ENCODE measurements around the gene ANO9. TPM values are rescaled to one million over a fixed set of nuclear protein-coding genes. Genes with fewer than 3 reads are reported as not detected.
"Not testable (repeated sequence)": the region's sequence is repeated elsewhere in the genome, so short reads cannot be mapped to it uniquely, and the experiment has no call there.

Gene ANO9
- total RNA-seq, 1 donor from 2014 or later: 0.99 TPM

DNA sequence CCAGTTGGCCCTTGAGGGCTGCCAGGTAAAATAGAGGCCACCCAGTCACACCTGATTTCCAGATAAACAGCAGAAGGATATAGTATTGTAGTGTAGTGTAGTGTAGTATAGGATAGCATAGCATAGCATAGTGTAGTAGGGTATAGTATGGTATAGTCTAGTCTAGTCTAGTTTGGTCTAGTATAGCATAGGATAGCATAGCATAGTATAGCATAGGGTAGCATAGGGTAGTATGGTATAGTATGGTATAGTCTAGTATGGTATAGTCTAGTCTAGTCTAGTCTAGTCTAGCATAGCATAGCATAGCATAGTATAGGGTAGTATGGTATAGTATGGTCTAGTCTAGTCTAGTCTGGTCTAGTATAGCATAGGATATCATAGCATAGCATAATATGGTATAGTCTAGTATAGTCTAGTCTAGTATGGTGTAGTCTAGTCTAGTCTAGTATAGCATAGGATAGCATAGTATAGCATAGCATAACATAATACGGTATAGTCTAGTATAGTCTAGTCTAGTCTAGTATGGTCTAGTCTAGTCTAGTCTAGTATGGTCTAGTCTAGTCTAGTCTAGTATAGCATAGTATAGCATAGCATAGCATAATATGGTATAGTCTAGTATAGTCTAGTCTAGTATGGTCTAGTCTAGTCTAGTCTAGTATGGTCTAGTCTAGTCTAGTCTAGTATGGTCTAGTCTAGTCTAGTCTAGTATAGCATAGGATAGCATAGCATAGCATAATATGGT, 6.6 kb downstream of the ANO9 start:
- not testable (repeated sequence) for DNase-seq (ENCODE audit: low read depth in 2 of 2)

DNA sequence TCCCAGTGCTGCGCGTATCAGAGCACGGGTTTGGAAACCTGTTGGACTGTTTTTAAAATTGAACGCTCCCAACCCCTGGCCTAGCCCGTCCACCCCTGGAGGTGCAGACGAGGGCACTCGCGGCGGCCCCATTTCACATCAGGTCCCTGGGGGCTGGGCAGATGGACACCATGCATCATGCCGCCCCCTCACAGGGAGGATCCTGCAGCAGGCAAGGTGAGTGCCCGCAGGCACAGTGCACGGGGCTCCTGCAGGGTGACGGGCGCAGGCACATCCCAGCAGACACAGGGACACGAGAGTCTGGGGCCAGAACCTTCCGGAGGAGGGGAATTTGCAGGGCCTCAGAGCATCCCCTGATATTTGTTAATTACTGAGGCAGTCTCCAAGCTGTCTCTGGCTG, 7.3 kb downstream of the ANO9 start:
- DNase-seq (ENCODE audit: low read depth in 2 of 2): no peak

DNA sequence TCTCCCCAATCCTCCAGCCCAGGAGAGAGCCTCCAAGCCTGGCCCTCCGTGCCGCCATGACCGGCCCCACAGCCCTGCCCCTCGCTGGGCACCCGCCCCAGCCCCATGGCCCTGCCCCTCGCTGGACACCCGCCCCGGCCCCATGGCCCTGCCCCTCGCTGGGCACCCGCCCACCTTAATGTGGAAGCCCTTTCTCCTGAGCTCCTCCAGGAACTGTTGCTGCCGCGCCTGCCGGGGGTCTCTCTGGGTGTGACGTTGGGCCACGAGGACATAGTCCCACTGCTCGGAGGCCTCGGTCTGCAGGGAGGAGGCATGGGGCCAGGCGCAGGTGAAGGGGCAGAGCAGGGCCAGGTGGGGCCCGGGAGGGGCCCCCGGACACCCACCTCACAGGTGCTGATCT, 8.2 kb downstream of the ANO9 start:
- DNase-seq (ENCODE audit: low read depth in 2 of 2): no peak

DNA sequence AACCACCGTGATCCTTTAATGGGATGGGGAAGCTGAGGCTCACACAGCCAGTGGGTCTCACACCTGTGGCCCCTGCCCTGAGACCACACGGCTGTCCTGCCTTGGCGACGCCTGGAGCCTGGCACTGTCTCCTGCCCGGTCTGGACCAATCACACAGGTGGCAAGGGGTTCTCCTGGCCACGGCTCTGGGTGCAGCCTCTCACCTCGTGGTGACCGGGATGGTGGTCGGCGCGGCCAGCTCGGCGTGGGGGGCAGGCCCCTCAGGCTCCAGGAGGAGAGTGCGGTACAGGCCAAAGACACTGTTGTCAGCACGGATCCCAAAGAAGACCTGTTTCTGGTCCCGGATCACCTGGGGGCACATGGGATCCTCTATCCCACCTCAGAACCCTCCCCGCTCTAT, 8.7 kb downstream of the ANO9 start:
- DNase-seq (ENCODE audit: low read depth in 2 of 2): no peak

DNA sequence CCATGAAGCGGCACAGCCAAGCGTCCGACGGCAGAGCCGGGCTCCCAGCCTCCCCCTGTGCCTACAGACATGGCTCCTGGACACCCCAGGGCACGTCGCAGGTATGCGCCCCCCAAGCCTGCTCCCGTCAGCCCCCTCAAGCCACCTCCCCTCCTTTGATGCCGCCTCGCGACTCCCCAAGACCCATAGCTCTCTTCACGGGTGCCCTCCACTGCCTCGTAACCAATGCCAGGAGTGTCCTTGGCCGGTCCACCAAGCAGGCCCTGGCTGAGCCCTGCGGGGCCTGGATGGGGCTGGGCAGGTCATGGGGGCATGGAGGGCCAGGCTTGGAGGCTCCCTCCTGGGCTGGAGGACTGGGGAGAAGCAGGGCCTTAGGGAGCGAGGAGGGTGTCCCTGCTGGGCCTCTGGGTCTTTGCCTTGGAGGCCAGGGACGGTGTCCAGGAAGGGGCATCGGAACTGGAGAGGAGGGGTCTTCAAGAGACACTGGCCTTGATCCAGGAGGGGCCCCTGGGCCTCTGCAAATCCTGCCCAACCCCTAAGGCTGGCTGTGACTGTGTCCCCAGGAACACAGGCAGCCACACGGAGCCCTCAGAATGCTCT, 9.2 kb downstream of the ANO9 start:
- DNase-seq (ENCODE audit: low read depth in 2 of 2): no peak

DNA sequence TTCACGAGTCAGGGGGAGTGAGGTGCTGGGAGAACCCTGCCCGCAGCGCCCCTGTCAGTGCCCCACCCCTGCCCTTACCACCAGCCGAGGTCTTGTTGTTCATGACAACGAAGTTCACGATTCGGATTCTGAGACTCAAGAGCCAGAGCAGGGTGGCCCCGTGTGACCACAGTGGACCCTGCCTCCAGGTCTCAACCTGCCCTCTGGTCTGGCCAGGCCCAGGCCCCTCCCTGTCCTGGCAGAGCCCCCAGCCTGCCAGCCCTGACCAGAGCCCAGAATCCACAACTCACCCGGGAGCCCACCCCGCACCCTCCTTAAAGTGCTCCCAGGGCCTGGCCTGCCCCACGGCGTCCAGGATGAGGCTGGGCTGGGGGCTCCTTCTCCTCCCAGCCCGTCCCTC, 9.9 kb downstream of the ANO9 start:
- DNase-seq (ENCODE audit: low read depth in 2 of 2): no peak

DNA sequence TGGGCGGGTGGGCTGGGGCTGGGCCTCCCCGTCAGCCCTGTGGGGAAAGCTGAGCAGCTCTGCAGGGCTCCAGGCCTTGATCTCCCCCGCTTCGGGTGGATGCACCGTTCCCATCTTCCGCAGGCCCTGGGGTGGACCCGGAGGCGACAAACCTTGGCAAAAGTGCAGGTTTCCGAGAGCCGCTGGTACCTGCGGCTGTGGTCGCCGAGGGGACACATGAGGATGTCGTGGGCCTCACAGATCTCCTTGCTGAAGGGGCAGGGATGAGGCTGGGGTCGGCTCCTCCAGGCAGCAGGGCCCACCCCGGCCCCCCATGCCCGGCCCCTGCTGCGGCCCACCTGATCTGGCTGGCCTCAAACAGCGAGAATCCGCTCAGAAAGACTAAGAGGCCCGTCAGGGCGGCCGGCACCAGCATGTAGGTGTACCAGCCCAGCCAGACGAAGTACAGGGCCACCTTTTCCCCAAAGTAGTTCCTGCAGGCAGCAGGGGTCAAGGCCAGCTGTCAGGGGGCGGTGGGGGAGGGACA, 11.8 kb downstream of the ANO9 start:
- DNase-seq (ENCODE audit: low read depth in 2 of 2): no peak

DNA sequence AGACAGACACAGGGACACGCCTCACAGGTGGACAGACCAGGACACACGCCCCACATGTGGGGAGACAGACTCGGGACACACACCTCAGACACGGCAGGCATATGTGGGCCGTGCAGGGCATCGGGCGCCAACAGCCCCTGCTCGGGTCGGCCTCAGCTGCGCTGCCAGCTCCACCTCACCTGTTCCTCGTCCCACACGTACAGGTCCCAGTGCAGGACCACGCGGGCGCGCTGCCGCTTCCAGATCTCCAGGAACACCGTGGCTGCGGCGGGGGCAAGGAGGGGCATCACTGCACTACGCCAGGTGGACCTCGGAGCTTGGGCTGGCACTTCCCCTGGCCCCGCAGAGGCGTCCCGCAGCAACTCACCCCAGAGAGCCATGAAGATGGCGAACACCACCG, 12.4 kb downstream of the ANO9 start:
- no peak for DNase-seq (ENCODE audit: low read depth in 2 of 2)

DNA sequence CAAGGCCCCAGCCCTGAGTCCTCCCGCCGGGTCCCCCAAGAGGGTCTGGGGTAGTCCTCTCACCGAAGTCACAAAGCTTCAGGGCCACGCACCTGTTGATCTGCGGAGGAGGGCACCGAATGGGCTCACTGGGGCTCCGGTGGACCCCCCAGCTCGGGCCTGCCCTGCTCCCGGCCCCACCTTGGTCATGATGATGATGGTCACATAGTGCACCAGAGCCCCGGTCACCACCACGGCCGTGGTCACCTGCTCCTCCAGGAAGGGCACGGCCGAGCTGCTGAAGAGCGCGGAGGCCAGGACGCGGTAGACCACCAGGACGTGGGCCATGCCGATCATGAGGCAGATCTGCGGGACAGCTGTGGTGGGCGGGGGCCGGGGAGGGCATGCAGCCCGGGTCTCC, 13.5 kb downstream of the ANO9 start:
- no peak for DNase-seq (ENCODE audit: low read depth in 2 of 2)

DNA sequence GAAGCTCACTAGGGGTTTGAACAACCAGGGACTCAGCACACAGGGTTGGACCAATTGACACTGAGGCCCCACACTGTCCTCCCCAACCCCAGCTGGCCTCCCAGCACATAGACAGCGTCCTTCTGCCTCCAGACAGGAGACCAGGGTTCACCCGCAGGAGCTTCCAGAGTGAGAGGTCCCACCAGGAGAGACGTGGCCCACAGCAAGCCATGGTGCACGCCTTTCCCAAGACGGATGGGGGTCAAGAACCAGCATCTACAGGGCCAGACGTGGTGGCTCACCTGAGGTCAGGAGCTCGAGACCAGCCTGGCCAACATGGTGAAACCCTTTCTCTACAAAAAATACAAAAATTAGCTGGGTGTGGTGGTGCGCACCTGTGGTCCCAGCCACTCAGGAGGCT, 15.0 kb downstream of the ANO9 start:
- no peak for DNase-seq (ENCODE audit: low read depth in 2 of 2)

DNA sequence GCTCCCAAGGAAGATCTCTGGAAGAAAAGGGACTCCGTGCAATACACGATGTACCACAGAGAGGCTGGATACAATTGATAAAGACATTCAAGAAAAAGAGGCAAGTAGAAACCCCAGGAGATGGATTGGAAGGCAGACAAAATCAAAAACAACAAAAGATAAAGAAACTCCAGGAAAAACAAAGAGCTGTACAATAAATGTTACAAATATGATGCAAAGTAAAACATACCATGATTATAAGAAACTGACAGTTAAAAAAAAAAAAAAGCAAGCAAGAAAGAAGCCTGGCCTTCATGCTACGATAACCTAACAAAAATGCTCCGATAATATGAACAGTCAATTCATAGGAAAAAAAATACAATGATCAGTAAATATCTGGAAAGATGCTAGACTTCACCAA, 16.5 kb downstream of the ANO9 start:
- no peak for DNase-seq (ENCODE audit: low read depth in 2 of 2)

DNA sequence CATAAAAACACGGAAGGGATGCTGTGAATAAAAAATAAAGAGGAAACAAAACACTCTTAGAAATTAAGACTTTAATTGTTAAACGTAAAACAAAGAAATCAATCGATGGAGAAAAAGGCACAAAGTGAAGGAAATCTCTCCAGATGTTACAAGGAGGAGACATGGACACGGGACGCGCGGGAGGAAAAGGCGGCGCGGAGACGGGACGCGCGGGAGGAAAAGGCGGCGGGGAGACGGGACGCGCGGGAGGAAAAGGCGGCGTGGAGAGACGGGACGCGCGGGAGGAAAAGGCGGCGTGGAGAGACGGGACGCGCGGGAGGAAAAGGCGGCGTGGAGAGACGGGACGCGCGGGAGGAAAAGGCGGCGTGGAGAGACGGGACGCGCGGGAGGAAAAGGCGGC, 17.0 kb downstream of the ANO9 start:
- not testable (repeated sequence) for DNase-seq (ENCODE audit: low read depth in 2 of 2)

DNA sequence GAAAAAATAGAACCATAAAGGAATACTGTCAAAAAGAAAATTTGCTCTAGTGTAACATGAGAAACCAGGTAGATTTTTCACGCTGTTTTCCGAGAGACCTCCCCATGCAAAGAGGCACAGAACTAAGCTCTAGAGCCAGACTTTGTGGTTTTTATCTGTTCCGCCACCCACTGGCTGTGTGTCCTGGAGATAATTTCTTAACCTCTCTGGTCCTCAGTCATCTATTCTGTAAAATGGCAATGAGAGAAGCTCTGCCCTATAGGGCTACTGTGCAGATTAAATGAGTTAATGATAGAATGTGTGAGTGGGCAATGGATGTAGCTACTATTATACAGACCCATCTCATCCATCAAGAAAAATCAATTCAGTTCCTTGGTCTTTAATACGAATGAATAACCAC, 17.6 kb downstream of the ANO9 start:
- DNase-seq (ENCODE audit: low read depth in 2 of 2): no peak

DNA sequence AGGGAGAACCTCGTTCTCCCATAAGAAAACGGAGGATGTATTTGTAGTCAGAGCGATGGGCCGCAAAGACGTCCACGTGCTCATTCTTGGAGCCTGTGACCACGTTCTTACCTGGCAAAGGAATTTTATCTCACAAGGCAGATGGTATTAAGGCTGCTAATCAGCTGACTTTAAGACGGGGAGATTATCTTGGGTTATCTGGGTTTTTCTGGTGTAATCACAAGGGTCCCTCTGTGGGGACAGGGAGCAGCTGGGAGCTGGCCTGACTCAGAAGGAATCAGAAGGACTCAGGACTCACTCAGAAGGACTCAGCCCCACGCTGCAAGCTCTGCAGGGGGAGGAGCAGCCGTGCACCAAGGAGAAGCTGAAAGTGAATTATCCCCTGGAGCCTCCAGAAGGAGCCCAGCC, 19.6 kb downstream of the ANO9 start:
- DNase-seq (ENCODE audit: low read depth in 2 of 2): no peak

DNA sequence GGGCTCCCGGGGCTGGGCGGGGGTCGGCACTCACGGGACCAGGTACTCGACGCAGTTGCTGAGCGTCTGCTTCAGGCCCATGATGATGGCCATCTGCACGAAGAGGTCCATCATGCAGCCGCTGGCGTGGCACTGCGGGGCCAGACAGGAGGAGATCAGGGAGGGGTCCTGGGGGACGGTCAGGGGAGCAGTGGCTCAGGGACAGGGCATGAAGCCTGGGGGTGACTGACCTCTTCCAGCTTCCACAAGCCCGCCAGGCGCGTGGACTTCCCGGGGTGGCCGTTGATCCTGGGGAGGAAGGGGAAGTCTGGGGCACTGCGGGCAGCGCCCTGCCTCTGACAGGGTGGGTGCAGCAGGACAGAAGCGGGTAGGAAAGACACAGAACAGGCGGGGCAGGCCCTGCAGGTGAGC, 20.9 kb downstream of the ANO9 start:
- no peak for DNase-seq (ENCODE audit: low read depth in 2 of 2)

DNA sequence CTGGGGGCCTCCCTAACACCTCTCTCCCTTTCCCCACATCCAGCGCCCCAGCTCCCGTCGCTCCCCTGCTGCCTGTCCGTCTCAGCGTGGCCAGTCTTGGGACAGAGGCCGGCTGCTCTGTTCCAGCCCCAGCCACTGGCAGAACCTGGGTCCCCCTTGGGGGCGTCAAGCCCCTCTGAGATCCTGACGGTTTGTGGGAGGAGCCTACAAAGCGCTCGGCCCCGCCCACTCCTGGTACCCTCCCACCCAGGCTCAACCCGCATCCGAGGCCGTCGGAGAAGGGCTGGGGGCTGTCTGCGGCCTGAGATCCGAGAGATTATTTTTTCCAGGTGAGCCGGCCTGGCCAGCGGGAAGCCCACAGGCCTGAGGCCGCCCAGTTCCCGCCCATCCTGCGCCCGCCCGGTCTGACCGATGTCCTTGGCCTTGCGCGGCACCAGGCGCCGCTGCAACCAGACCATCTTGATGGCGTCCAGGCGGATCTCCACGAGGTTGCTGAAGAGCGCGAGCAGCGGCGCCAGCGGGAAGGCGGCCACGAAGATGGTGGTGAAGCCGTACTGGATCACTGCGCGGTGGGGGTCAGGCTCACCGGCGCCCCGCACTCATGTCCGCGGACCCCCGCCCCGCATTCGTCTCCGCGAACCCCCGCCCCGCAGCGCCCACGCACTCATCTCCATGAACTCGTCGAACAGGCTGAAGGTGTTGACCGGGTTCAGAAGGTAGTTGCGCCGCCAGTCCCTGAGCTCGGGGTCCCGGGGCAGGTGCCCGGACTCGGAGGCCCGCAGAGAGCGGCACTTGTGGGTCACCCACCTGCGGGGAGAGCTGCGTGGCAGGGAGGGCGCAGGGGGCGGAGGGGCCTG, 21.5 kb downstream of the ANO9 start:
- DNase-seq (ENCODE audit: low read depth in 2 of 2): no peak

DNA sequence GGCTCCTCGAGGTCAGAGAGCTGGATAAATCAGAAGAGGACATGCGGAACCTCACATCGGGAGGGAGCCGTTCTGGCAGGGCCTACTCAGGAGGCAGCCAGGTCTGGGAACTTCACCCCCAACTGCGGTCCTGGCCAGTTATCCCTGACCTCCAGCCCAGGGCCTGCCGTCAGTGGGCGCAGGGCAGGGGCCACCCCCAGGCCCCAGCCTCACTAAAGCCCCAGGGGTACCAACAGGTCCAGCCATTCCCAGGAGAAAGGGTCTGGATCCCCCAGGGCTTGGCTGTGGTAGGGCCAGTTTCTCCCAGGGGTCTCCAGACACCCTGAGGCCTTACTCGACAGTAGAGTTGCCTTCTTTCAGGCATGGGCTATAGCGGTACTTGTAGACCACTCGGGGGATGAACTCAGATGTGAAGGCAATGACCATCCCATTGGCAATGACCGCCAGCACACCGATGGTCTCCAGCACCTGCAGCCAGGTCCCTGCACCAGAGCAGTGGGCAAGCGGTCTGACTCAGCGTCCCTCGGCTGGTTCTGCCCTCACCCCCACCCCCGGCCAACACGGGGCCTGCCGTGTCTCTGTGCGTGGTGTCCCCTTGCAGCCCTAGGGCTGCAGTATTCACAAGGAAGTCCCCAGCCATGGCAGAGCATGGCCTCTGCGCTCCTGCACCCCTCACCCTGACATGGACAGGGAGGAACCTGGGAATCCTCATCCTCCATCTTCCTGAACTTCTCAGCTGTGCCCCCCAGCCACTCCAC, 22.4 kb downstream of the ANO9 start:
- DNase-seq (ENCODE audit: low read depth in 2 of 2): no peak

DNA sequence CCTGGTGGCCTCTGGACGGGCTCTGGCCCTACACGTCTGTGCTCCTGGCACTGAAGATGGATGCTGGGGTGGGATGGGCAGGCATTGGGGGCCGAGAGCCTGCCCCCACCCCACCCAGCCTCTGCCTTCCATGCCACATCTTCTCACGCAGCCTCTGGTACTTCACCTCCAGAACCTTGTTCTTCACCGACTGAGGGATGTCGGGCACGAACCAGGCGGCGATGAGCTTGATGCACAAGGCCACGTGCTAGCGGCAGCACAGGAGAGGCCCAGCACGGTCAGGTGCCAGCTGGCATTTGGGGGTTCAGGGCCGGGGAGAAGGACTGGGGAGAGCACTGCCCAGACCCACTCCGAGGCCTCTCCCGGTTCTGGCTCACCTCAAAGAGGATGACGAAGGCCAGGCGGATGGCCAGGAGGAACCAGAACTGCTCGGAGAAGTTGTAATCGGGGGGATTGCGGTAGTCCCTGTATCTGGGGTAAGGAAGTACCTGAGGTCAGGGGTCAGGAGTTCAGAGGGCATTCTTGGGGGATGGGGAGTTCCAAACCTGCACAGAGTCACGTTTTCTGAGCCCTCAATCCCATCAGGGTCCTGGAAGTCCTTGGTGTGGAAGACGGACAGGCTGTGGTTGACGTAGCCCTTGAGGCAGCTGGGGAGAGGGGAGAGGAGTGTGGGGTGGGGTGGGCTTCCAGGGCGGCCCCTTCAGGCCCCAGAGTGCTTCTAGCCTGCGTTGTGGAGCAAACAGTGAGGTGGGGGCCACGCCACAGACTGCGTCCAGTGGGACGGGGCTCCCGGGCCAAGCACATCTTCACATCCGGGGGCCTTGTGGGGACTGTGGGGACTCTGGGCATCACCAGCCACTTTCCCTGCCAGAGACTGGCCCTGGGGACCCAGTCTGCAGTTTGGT, 23.2 kb downstream of the ANO9 start:
- DNase-seq (ENCODE audit: low read depth in 2 of 2): no peak

DNA sequence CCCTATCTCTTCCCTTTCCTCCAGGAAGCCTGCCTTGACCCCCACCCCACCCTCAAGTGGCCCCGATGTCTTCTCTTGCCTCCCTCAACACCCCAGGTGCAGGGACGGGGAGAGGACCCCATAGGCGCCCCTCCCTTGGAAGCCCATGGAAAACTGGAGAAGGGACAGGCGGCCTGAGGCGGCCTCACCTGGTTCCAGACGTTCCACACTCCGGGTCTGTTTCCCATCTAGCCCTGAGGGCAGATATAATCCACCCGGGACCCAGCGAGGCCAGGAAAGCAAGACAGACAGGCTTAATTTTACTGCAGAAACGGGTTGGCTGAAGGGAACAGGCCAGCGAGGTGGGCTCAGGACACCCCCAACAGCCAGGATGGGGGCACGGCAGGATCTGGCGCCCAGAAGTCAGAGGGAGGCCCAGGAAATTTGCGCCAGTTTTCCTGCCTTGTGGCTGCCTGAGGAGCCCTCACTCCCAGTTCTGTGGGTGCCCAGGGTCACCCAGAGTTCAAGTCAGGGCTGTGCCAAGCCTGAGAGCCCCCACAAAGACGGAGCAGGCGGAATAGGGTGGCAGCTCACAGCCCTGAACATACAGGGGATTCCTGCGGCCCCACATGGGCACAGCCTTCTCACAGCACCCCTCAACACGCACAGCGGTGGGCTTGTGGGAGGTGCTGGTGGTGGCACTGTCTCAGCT, 24.0 kb downstream of the ANO9 start:
- no peak for DNase-seq (ENCODE audit: low read depth in 2 of 2)

Data from lung microvascular endothelial cell (primary cell).